SH-SY5Y (cell line): Measurements from ENCODE around the gene CDH16.

ENCODE experiments used
- GATA2 ChIP-seq: IDR thresholded peaks from 2 replicates; pipeline ENCODE4 v1.6.1; 2011; ENCODE audit warnings: mild to moderate bottlenecking, low read depth, low read length
- GATA3 ChIP-seq: IDR thresholded peaks from 2 replicates; pipeline ENCODE4 v1.6.1; 2011; ENCODE audit warnings: low read depth, mild to moderate bottlenecking, low read length, moderate library complexity

GRCh38 chr16:66950971-66951790 is 32.5 kb upstream of the CDH16 start:
- TF ChIP-seq GATA3, result no peak
- no peak for TF ChIP-seq GATA2
